Fibroblast of pulmonary artery (primary cell): Measurements from ENCODE around the gene CST8.

ENCODE experiments used
- DNase-seq: peaks from one replicate; pipeline ENCODE4 v3.0.0-alpha.2; 2010; ENCODE audit warnings: low read depth
- H3K4me3 ChIP-seq: replicated peaks from 2 replicates; pipeline ENCODE4 v1.5.1; 2011; ENCODE audit warnings: low read depth, mild to moderate bottlenecking, control low read depth, low read length, moderate library complexity
- TF ChIP-seq, protein P1 (sequence below): IDR thresholded peaks from 2 replicates; pipeline ENCODE4 v1.5.1; 2011; ENCODE audit warnings: mild to moderate bottlenecking, control low read depth, low read length, inconsistent platforms; ENCODE audit errors: missing control alignments

Gene CST8

DNA sequence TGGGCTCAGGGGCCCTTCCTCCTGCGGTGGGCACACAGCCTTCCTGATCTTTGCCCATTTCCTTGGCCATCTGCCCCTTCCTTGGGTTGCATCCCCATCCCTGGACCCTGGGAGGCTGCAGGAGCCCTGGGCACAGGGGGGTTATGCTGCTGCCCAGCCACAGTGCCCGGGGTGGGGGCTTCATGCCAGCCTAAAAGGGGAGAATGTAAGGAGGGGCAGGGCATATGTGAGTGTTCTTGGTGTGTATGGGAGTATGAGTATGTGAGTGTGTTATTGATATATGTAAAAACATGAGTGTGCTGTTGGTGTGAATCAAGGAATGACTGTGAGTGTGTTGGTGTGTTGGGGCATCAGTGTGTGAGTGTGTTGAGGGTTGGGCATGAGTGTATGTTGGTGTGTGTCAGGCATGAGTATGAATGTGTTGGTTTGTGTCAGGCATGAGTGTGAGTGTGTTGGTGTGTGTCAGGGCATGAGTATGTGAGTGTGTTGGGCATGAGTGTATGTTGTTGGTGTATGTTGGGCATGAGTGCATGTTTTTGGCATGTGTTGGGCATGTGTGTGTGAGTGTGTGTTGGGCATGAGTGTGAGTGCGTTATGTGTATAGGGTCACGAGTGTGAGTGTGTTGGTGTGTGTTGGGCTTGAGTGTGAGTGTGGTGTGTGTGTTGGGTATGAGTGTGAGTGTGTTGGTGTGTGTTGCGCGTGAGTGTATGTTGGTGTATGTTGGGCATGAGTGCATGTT lies 14.7 kb upstream of the CST8 start:
- no peak for DNase-seq
- TF ChIP-seq, protein P1, sequence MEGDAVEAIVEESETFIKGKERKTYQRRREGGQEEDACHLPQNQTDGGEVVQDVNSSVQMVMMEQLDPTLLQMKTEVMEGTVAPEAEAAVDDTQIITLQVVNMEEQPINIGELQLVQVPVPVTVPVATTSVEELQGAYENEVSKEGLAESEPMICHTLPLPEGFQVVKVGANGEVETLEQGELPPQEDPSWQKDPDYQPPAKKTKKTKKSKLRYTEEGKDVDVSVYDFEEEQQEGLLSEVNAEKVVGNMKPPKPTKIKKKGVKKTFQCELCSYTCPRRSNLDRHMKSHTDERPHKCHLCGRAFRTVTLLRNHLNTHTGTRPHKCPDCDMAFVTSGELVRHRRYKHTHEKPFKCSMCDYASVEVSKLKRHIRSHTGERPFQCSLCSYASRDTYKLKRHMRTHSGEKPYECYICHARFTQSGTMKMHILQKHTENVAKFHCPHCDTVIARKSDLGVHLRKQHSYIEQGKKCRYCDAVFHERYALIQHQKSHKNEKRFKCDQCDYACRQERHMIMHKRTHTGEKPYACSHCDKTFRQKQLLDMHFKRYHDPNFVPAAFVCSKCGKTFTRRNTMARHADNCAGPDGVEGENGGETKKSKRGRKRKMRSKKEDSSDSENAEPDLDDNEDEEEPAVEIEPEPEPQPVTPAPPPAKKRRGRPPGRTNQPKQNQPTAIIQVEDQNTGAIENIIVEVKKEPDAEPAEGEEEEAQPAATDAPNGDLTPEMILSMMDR, result no peak

DNA sequence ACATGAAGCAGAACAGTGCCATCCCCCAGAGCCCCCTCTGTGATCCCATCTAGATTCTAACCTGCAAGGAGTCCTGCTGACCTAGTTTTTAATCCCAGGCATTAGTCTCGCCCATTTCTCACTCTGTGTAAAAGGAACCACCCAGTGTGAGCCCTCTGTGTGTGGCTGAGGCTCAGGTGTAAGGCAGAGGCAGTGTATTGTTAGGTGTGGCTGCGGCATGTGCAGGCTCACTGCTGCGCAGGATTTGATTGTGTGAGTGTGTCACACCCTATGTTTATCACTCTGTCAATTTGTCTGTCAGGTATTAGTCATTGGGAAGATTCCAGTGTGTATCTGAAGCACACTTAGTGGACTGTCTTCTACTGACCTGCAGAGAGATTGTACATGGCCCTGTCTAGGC lies 13.7 kb upstream of the CST8 start:
- DNase-seq, result no peak
- TF ChIP-seq, protein P1, result no peak
- H3K4me3 ChIP-seq, result no peak overlapping the region

More for the DNA sequence above, 14.7 kb upstream of the CST8 start:
- H3K4me3 ChIP-seq, result no peak overlapping the region

- no peak for DNase-seq
- TF ChIP-seq, protein P1, result no peak
- H3K4me3 ChIP-seq, result no peak overlapping the region
Measured at GRCh38 chr20:23479043-23479442, 11.9 kb upstream of the CST8 start.

- DNase-seq, result no peak
- TF ChIP-seq, protein P1, result no peak
- H3K4me3 ChIP-seq, result no peak overlapping the region
Measured at GRCh38 chr20:23482138-23482537, 8.8 kb upstream of the CST8 start.

DNA sequence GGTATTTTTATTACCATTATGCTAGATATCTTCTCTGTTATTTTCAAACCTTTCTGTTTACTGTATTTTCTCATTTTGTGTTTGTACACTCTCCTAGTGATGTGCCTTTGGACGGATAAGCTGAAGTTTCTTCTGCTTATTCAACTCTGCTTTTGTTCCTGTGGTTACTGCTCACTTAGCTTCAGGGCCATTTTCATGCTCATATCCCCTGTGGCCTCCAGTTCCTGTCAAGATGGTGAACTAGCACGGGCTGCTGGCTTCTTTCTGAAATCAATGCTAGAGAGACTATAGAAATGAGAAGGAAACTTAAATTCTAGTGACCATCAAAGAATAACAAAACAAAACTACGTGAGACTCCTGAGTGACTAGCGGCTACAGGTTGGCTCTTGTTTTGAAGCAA lies 6.8 kb upstream of the CST8 start:
- no peak overlapping the region for H3K4me3 ChIP-seq
- DNase-seq, result no peak
- TF ChIP-seq, protein P1, result no peak

DNA sequence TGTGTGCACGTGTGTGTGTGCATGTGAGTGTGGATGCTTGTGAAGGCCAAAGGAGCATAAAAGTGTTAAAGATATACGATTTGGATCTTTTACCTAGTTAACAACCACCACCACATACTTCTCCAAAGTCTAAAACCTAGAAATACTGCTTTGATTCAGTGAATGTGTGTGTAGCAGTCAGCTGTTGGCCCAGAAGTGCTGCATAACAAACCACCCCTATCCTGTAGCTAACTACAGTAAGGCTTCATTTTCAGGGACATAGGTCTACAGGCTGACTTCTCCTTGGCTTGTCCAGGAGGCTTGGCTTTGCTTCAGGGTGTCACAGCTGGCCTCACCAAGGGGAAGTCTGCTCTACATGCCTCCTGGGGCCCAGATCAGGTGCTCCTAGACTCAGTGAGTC lies 2.4 kb upstream of the CST8 start:
- DNase-seq, result no peak
- TF ChIP-seq, protein P1, result no peak
- H3K4me3 ChIP-seq, result no peak overlapping the region

GRCh38 chr20:23488996-23489395 lies 1.9 kb upstream of the CST8 start:
- TF ChIP-seq, protein P1, result no peak
- no peak for DNase-seq
- H3K4me3 ChIP-seq, result no peak overlapping the region
